Measurements from ENCODE around the gene C3orf18. TPM values are rescaled to one million over a fixed set of nuclear protein-coding genes. Genes with fewer than 3 reads are reported as not detected.

Gene C3orf18
- polyA plus RNA-seq, 1 donor from 2014 or later, result 39.9 TPM

DNA sequence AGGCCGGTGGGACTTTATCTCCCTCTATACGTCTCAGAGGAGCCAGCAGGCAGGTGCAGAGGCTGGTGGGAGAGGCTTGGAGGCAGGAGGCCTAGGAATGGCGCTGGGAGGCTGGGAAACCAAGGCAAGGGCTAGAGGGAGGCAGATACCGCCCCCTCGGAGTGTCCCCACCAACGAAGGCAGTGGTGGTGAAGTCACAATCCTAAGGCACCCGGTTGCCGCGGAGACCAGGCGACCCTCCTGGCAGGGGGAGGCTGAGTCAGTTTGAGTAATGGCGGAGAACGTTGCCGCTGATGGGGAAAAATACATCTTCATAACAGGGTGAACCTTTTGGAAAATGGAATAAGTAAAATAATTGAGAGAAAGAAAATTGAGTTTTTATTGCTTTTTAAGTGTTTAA is 34.2 kb downstream of the C3orf18 start:
- Histone ChIP-seq H3K9me3 (ENCODE audit: low read length) (no peaks in the 10 kb centered on the region), H3K4me2 (ENCODE audit: low read length) (peak overlapping the region; percentile 13), H3K27ac (ENCODE audit: low read length) (no peak overlapping the region)

GRCh38 chr3:50532062-50532705 is 35.4 kb downstream of the C3orf18 start:
- Histone ChIP-seq H3K9me3 (ENCODE audit: low read length) (no peaks in the 10 kb centered on the region), H3K27me3 (ENCODE audit: insufficient read depth, low read depth, low read length) (no peaks in the 10 kb centered on the region), H3K79me2 (replicated peaks; ENCODE audit: insufficient read depth, low read length) (no peaks in the 10 kb centered on the region), H3F3A (ENCODE audit: insufficient read depth, low read length, poor library complexity, severe bottlenecking) (no peaks in the 10 kb centered on the region), H3K27ac (ENCODE audit: low read length) (no peak overlapping the region), H3K36me3 (ENCODE audit: insufficient read depth, low read length) (no peaks in the 10 kb centered on the region), H3K4me2 (ENCODE audit: low read length) (no peak overlapping the region), H3K9ac (ENCODE audit: low read length) (no peak overlapping the region), H2AFZ (ENCODE audit: low read depth, low read length) (no peak overlapping the region), H3K9me2 (ENCODE audit: insufficient read depth, low read length) (no peaks in the 10 kb centered on the region), H3K4me3 (ENCODE audit: low read length) (no peak overlapping the region), H4K20me1 (ENCODE audit: insufficient read depth) (no peaks in the 10 kb centered on the region)
- TF ChIP-seq RAD21 (conservative IDR thresholded peaks at IDR 0.05) (no peak), POLR2AphosphoS5 (IDR thresholded peaks at IDR 0.05) (no peak), TAF1 (IDR thresholded peaks at IDR 0.05; ENCODE audit: low read depth) (no peak), EP300 (conservative IDR thresholded peaks at IDR 0.05; ENCODE audit: poor library complexity, severe bottlenecking) (no peak)

More for the DNA sequence above, 34.2 kb downstream of the C3orf18 start:
- no peak overlapping the region for H3K9ac ChIP-seq (ENCODE audit: low read length)
- no peaks in the 10 kb centered on the region for H3K9me2 ChIP-seq (ENCODE audit: insufficient read depth, low read length)
- no peak overlapping the region for H2AFZ ChIP-seq (ENCODE audit: low read depth, low read length)
- no peaks in the 10 kb centered on the region for H4K20me1 ChIP-seq (ENCODE audit: insufficient read depth)
- H3K36me3 ChIP-seq (ENCODE audit: insufficient read depth, low read length), result no peaks in the 10 kb centered on the region
- no peaks in the 10 kb centered on the region for H3F3A ChIP-seq (ENCODE audit: insufficient read depth, low read length, poor library complexity, severe bottlenecking)
- no peaks in the 10 kb centered on the region for H3K79me2 ChIP-seq (replicated peaks; ENCODE audit: insufficient read depth, low read length)
- no peak for TF ChIP-seq SMC3 (conservative IDR thresholded peaks at IDR 0.05; ENCODE audit: poor library complexity)
- no peak for TF ChIP-seq POLR2AphosphoS5 (IDR thresholded peaks at IDR 0.05)
- no peak for TF ChIP-seq EZH2 (IDR thresholded peaks at IDR 0.05; ENCODE audit: borderline replicate concordance, insufficient read depth, low read length, poor library complexity, severe bottlenecking)
- no peak for TF ChIP-seq EP300 (conservative IDR thresholded peaks at IDR 0.05; ENCODE audit: poor library complexity, severe bottlenecking)
- peak; percentile 35 for TF ChIP-seq MXI1 (conservative IDR thresholded peaks at IDR 0.05; ENCODE audit: poor library complexity, severe bottlenecking)
- no peak for TF ChIP-seq TAF1 (IDR thresholded peaks at IDR 0.05; ENCODE audit: low read depth)
- H3K4me3 ChIP-seq (ENCODE audit: low read length), result peak overlapping the region; percentile 8
- no peaks in the 10 kb centered on the region for H3K27me3 ChIP-seq (ENCODE audit: insufficient read depth, low read depth, low read length)

DNA sequence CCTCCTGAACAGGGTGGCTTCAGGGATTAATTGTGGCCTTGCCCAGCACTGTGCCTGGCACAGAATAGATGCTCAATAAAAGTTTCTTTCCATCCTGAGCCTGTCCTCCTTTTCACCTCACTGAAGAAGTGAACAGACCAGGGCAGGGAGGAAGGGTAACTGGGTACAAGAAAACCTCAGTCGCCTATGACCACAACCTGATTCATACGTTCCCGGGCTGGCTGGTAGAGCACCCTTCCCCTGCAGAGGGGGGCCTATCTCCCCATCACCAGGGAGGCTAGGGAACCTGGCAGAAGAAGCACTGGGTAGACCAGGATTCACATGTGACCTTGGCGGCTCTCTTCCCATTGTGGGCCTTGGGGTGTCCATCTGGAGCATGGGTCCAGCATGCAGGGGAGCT is 36.3 kb downstream of the C3orf18 start:
- H3F3A ChIP-seq (ENCODE audit: insufficient read depth, low read length, poor library complexity, severe bottlenecking), result no peaks in the 10 kb centered on the region
- no peaks in the 10 kb centered on the region for H3K79me2 ChIP-seq (replicated peaks; ENCODE audit: insufficient read depth, low read length)
- no peaks in the 10 kb centered on the region for H3K9me2 ChIP-seq (ENCODE audit: insufficient read depth, low read length)
- no peaks in the 10 kb centered on the region for H3K9me3 ChIP-seq (ENCODE audit: low read length)
- no peak overlapping the region for H3K9ac ChIP-seq (ENCODE audit: low read length)
- no peaks in the 10 kb centered on the region for H3K27me3 ChIP-seq (ENCODE audit: insufficient read depth, low read depth, low read length)
- no peaks in the 10 kb centered on the region for H4K20me1 ChIP-seq (ENCODE audit: insufficient read depth)
- no peaks in the 10 kb centered on the region for H3K36me3 ChIP-seq (ENCODE audit: insufficient read depth, low read length)
- TF ChIP-seq MXI1 (conservative IDR thresholded peaks at IDR 0.05; ENCODE audit: poor library complexity, severe bottlenecking), result no peak
- no peak overlapping the region for H3K4me2 ChIP-seq (ENCODE audit: low read length)
- no peak overlapping the region for H3K4me3 ChIP-seq (ENCODE audit: low read length)
- H3K27ac ChIP-seq (ENCODE audit: low read length), result no peak overlapping the region
- H2AFZ ChIP-seq (ENCODE audit: low read depth, low read length), result no peak overlapping the region

Measured in neural cell (in vitro differentiated cells).